ENCODE results near the gene ITFG1. TPM values are rescaled to one million over a fixed set of nuclear protein-coding genes. Genes with fewer than 3 reads are reported as not detected.

Gene ITFG1
- total and polyA plus RNA-seq, 2 of the 13 experiments (the other 11 are each of a cell fraction or from before 2014, with no cell fraction given), result 74.5 to 150 TPM

DNA sequence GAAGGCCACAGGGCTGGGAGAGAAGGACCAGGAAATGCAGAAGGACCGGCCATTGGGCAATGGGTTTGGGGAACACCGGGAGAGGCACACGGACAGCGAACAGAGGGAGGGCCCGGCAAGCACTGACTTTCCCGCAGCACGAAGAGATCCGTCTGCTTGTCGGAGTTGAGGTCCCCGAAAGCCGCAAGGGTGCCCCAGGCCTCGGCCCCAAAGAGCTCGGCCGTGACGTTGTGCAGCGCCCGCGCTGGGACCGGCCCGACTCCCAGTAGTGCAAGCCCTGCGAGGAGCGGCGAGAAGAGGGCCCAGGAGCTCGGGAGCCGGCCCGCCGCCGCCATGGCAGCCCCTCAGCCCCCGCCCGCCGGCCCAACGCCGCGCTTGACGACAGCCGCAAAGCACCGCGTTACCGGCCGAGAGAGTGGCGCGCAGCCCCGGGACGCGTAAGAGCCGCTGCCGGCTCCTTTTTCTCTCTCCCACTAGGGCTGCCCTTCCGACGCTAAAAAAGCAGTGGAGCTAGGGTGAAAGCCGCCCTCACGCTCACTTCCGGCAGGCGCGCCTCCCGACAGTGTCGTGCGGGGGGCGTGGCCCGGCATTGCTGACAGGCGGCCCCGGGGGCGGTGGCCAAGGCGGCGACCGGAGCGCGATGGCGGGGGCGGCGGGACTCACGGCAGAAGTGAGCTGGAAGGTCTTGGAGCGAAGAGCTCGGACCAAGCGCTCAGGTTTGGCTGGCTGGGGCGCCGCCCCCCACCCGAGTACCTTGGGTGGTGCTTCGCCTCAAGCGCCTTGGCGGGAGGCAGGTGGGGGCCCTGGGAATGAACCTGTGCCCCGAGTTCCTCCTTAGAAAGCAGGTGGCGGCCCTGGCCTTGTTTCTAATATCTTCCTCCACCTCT is at the start of gene ITFG1, which contains the start of gene PHKB (continued):
- TF ChIP-seq, protein P1, sequence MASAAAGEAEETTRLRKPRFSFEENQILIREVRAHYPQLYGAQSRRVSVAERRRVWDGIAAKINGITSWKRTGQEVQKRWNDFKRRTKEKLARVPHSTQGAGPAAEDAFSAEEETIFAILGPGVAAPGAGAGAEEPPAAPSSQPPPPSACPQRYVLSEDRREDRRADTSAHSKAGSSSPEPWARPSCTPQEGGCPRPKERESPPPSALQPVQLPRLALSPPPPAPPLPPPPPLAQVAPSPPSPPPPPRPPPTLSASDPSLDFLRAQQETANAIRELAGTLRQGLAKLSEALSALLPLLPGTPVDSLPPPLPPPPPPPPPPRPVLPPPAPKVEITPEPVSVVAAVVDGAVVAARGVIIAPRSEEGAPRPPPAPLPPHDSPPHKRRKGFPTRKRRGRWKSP (CRISPR knock-in tag; IDR thresholded peaks at IDR 0.05), result peak; percentile 82
- no peak; the same call in 1 of the 2 replicates for TF ChIP-seq ZFP1 (CRISPR knock-in tag; IDR thresholded peaks at IDR 0.05)
- TF ChIP-seq MED1 (CRISPR knock-in tag; IDR thresholded peaks at IDR 0.05), result peak; percentile 73
- TF ChIP-seq ZBTB2 (CRISPR knock-in tag; IDR thresholded peaks at IDR 0.05; ENCODE audit: low read depth), result peak; percentile 94
- peak; percentile 63 for TF ChIP-seq SRSF1 (optimal IDR thresholded peaks at IDR 0.05; ENCODE audit: low read depth, low read length)
- TF ChIP-seq ZNF513 (CRISPR knock-in tag; conservative IDR thresholded peaks at IDR 0.05), result peak; percentile 88; the same call in 1 of the 2 replicates
- no peak for TF ChIP-seq ZNF234 (CRISPR knock-in tag; conservative IDR thresholded peaks at IDR 0.05)
- peak; percentile 79 for TF ChIP-seq ZHX1 (CRISPR knock-in tag; IDR thresholded peaks at IDR 0.05; ENCODE audit: low read depth)
- peak; percentile 95 for TF ChIP-seq YEATS4 (CRISPR knock-in tag; IDR thresholded peaks at IDR 0.05; ENCODE audit: borderline replicate concordance)
- no peak for TF ChIP-seq NR3C1 (CRISPR knock-in tag; IDR thresholded peaks at IDR 0.05)
- peak; percentile 82 for TF ChIP-seq ZNF580 (CRISPR knock-in tag; IDR thresholded peaks at IDR 0.05; ENCODE audit: borderline replicate concordance, low read depth)
- peak; percentile 80 for TF ChIP-seq IRF9 (CRISPR knock-in tag; IDR thresholded peaks at IDR 0.05; ENCODE audit: borderline replicate concordance)
- TF ChIP-seq MBNL3 (CRISPR knock-in tag; conservative IDR thresholded peaks at IDR 0.05), result no peak
- peak; percentile 57; the same call in 1 of the 2 replicates for TF ChIP-seq RFX1 (IDR thresholded peaks at IDR 0.05)
- peak; percentile 27; the same call in 1 of the 2 replicates for TF ChIP-seq ZNF280B (CRISPR knock-in tag; IDR thresholded peaks at IDR 0.05; ENCODE audit: borderline replicate concordance)

Data from HepG2 (cell line).